GM12878 (cell line): ENCODE data around the gene NAB1. TPM values are rescaled to one million over a fixed set of nuclear protein-coding genes. Genes with fewer than 3 reads are reported as not detected.
A peak's percentile ranks its signal among the peaks of the same experiment; 100 is the strongest.

Source experiments
- BHLHE40 ChIP-seq, 2 experiments: fragments of 450-650 bp in 1 of 2; IDR thresholded peaks; 2 replicates each; pipeline ENCODE4 v1.6.1; 2011 to 2017; ENCODE audit warnings: low read depth in 2 of 2, borderline replicate concordance in 1 of 2, improper control_type of control experiment in 1 of 2, low read length in 1 of 2, mild to moderate bottlenecking in 1 of 2
- CREB1 ChIP-seq: IDR thresholded peaks from 2 replicates; pipeline ENCODE4 v1.6.1; 2012; ENCODE audit warnings: low read depth, mild to moderate bottlenecking, inconsistent platforms
- CREM ChIP-seq: IDR thresholded peaks from 2 replicates; pipeline ENCODE4 v1.6.1; 2014; ENCODE audit warnings: antibody characterized with exemption, low read depth
- CTCF ChIP-seq, 3 experiments: IDR thresholded peaks in 2 of 3; conservative IDR thresholded peaks in 1 of 3; 2 replicates each; pipeline ENCODE4 v1.5.1; 2011; ENCODE audit warnings: low read depth in 3 of 3, low read length in 3 of 3, mild to moderate bottlenecking in 3 of 3, control low read depth in 2 of 3, moderate library complexity in 2 of 3, inconsistent platforms in 1 of 3, mixed read lengths in 1 of 3; ENCODE audit not compliant: control insufficient read depth in 2 of 3, insufficient read depth in 1 of 3; ENCODE audit errors: extremely low read depth in 1 of 3
- E2F8 ChIP-seq: fragments of 450-650 bp; IDR thresholded peaks from 2 replicates; pipeline ENCODE4 v1.6.1; 2018; ENCODE audit warnings: mild to moderate bottlenecking, low read depth, moderate library complexity; ENCODE audit not compliant: partially characterized antibody
- EGR1 ChIP-seq, 2 experiments: IDR thresholded peaks; 1 replicate in 1 of 2; 2 replicates in 1 of 2; pipeline ENCODE4 v1.6.1; 2011 to 2012; ENCODE audit warnings: low read depth in 2 of 2, low read length in 2 of 2, borderline replicate concordance in 1 of 2, mild to moderate bottlenecking in 1 of 2, moderate library complexity in 1 of 2
- FOS ChIP-seq: IDR thresholded peaks from 3 replicates; pipeline ENCODE4 v1.6.1; 2011; ENCODE audit warnings: borderline replicate concordance; ENCODE audit not compliant: insufficient read length; ENCODE audit errors: extremely low read depth
- GABPA ChIP-seq: IDR thresholded peaks from 2 replicates; pipeline ENCODE4 v1.6.1; 2014; ENCODE audit warnings: antibody characterized with exemption, low read depth, mild to moderate bottlenecking, inconsistent platforms
- HCFC1 ChIP-seq: fragments of 150-350 bp; IDR thresholded peaks from 2 replicates; pipeline ENCODE4 v1.6.1; 2014; ENCODE audit warnings: low read length
- HDAC6 ChIP-seq: fragments of 200-600 bp; sonication (generic); IDR thresholded peaks from one replicate; pipeline ENCODE4 v1.8.0; 2017; ENCODE audit warnings: antibody characterized with exemption; ENCODE audit not compliant: unreplicated experiment
- HDGF ChIP-seq: fragments of 450-650 bp; IDR thresholded peaks from 2 replicates; pipeline ENCODE4 v1.6.1; 2016; ENCODE audit warnings: antibody characterized with exemption
- HSF1 ChIP-seq: fragments of 150-350 bp; IDR thresholded peaks from 2 replicates; pipeline ENCODE4 v1.6.1; 2014; ENCODE audit warnings: mild to moderate bottlenecking, low read depth, low read length
- IRF4 ChIP-seq: IDR thresholded peaks from 2 replicates; pipeline ENCODE4 v1.6.1; 2011; ENCODE audit warnings: low read depth, low read length
- JUND ChIP-seq: IDR thresholded peaks from 2 replicates; pipeline ENCODE4 v1.6.1; 2012; ENCODE audit warnings: low read depth, mild to moderate bottlenecking, low read length, improper control_type of control experiment, moderate library complexity
- MAX ChIP-seq: IDR thresholded peaks from 2 replicates; pipeline ENCODE4 v1.6.1; 2012; ENCODE audit warnings: low read depth, low read length, improper control_type of control experiment
- MTA3 ChIP-seq: IDR thresholded peaks from 2 replicates; pipeline ENCODE4 v1.6.1; 2012; ENCODE audit warnings: low read length, inconsistent platforms, borderline replicate concordance
- NFYA ChIP-seq: IDR thresholded peaks from 2 replicates; pipeline ENCODE4 v1.6.1; 2011; ENCODE audit warnings: low read depth, mild to moderate bottlenecking, low read length, improper control_type of control experiment, borderline replicate concordance
- PAX5 ChIP-seq: IDR thresholded peaks from 2 replicates; pipeline ENCODE4 v1.6.1; 2011; ENCODE audit warnings: low read depth, low read length, borderline replicate concordance
- PML ChIP-seq: IDR thresholded peaks from 2 replicates; pipeline ENCODE4 v1.6.1; 2012; ENCODE audit warnings: low read length, inconsistent platforms
- RUNX3 ChIP-seq: IDR thresholded peaks from 2 replicates; pipeline ENCODE4 v1.6.1; 2012; ENCODE audit warnings: low read length, inconsistent platforms
- SMC3 ChIP-seq: IDR thresholded peaks from 2 replicates; pipeline ENCODE4 v1.6.1; 2011; ENCODE audit warnings: low read length, improper control_type of control experiment, borderline replicate concordance
- TARDBP ChIP-seq: IDR thresholded peaks from 2 replicates; pipeline ENCODE4 v1.6.1; 2016; ENCODE audit warnings: borderline replicate concordance
- YBX1 ChIP-seq: fragments of 450-650 bp; IDR thresholded peaks from 2 replicates; pipeline ENCODE4 v1.6.1; 2016; ENCODE audit warnings: antibody characterized with exemption
- ZNF207 ChIP-seq: fragments of 450-650 bp; IDR thresholded peaks from 2 replicates; pipeline ENCODE4 v1.6.1; 2014; ENCODE audit warnings: antibody characterized with exemption, mild to moderate bottlenecking, borderline replicate concordance
- ZSCAN29 ChIP-seq: fragments of 450-650 bp; IDR thresholded peaks from 2 replicates; pipeline ENCODE4 v1.6.1; 2017; ENCODE audit warnings: mild to moderate bottlenecking, moderate library complexity
- polyA plus RNA-seq, 11 experiments: library from polyadenylated mRNA; depleted of rRNA in 4 of 11; unstranded in 6 of 11; stranded (reverse) in 5 of 11; fragments of >200 nt; fragmentation: Nextera tagmentation in 4 of 11; fragmentation: Illumina TruSeq in 1 of 11; extraction: Ambion mirVana in 4 of 11; extraction: Trizol in 1 of 11; gene quantifications; 1 replicate in 1 of 11; 2 replicates in 10 of 11; pipeline versions ENCODE4 v1.2.1 to v1.2.3, GENCODE V29; 2011 to 2016; ENCODE audit warnings: inconsistent platforms in 2 of 11, missing spikeins in 2 of 11, low read depth in 1 of 11
- total RNA-seq, 4 experiments: library from RNA; depleted of rRNA in 3 of 4; stranded (reverse); fragments of >200 nt in 3 of 4; fragmentation: Illumina TruSeq in 1 of 4; extraction: Trizol in 1 of 4; gene quantifications; 2 replicates each; pipeline versions ENCODE4 v1.2.1 to v1.2.3, GENCODE V29; 2013 to 2021

NAB1 gene
- total and polyA plus RNA-seq, 10 of the 15 experiments (the other 5 are each of a cell fraction or from before 2014, with no cell fraction given), result 4.5 to 39.6 (median 23.0) TPM

GRCh38 chr2:190695739-190696138 is 46.9 kb downstream of the NAB1 start (continued):
- TF ChIP-seq E2F8 (no peak), IRF4 (no peak), ZNF207 (no peak), PML (no peak), PAX5 (no peak), HDAC6 (no peak), YBX1 (no peak), RUNX3 (peak; percentile 29; the same call in 1 of the 2 replicates), CREB1 (0 out of 2 replicates have a peak, but pooled peaks have one; percentile 13), FOS (no peak), TARDBP (no peak), EGR1 (IDR thresholded peaks at IDR 0.05; ENCODE audit: borderline replicate concordance in 1 of 2, low read depth in 2 of 2, low read length in 2 of 2) (no peak), CTCF (IDR thresholded peaks at IDR 0.05 in 2 of 3, conservative IDR thresholded peaks at IDR 0.05 in 1 of 3; ENCODE audit: control insufficient read depth in 2 of 3, extremely low read depth in 1 of 3, insufficient read depth in 1 of 3, low read depth in 3 of 3, low read length in 3 of 3) (no peak), HSF1 (no peak), BHLHE40 (IDR thresholded peaks at IDR 0.05; ENCODE audit: borderline replicate concordance in 1 of 2, low read depth in 2 of 2, low read length in 1 of 2) (peak; percentile 52 to 76; a peak in 3 of 4 replicates), MAX (peak; percentile 32; the same call in 1 of the 2 replicates), GABPA (no peak), CREM (no peak), HCFC1 (no peak), SMC3 (peak; percentile 5; the same call in 1 of the 2 replicates), ZSCAN29 (no peak), HDGF (no peak; the same call in 1 of the 2 replicates), NFYA (no peak), JUND (peak; percentile 72), MTA3 (no peak)
